ENCODE measurements around the gene ASTN1. TPM values are rescaled to one million over a fixed set of nuclear protein-coding genes. Genes with fewer than 3 reads are reported as not detected.
A peak's percentile ranks its signal among the peaks of the same experiment; 100 is the strongest.

The ASTN1 gene
- total and polyA plus RNA-seq, 9 of the 15 experiments (the other 6 are each of a cell fraction or from before 2014, with no cell fraction given) = 0.05 to 0.22 (median 0.18) TPM

GRCh38 chr1:176949033-176949662, 215.4 kb downstream of the ASTN1 start (continued):
- no peak for TF ChIP-seq ZNF609 (CRISPR knock-in tag; IDR thresholded peaks at IDR 0.05; ENCODE audit: borderline replicate concordance)
- no peak for TF ChIP-seq ZNF764 (CRISPR knock-in tag; IDR thresholded peaks at IDR 0.05; ENCODE audit: low read depth)
- TF ChIP-seq ATF2 (CRISPR knock-in tag; IDR thresholded peaks at IDR 0.05) = no peak
- TF ChIP-seq ZNF561 (CRISPR knock-in tag; conservative IDR thresholded peaks at IDR 0.05) = no peak
- TF ChIP-seq BMI1 (IDR thresholded peaks at IDR 0.05; ENCODE audit: low read length) = no peak
- TF ChIP-seq ZBTB34 (CRISPR knock-in tag; IDR thresholded peaks at IDR 0.05) = no peak
- TF ChIP-seq HCFC1 (IDR thresholded peaks at IDR 0.05; ENCODE audit: low read depth, low read length) = no peak
- TF ChIP-seq BRD4 (IDR thresholded peaks at IDR 0.05) = no peak
- no peak for TF ChIP-seq L3MBTL2 (IDR thresholded peaks at IDR 0.05)
- TF ChIP-seq SIN3B (IDR thresholded peaks at IDR 0.05; ENCODE audit: low read depth) = no peak
- no peak for TF ChIP-seq TBL1XR1 (IDR thresholded peaks at IDR 0.05; ENCODE audit: low read length in 2 of 2)
- no peak for TF ChIP-seq CREB5 (CRISPR knock-in tag; IDR thresholded peaks at IDR 0.05)
- peak in 1 of 3 experiments; percentile 23 for TF ChIP-seq YY1 (IDR thresholded peaks at IDR 0.05; ENCODE audit: borderline replicate concordance in 1 of 3, control insufficient read depth in 1 of 3, extremely low read depth in 1 of 3, insufficient read depth in 3 of 3, insufficient read length in 1 of 3, insufficient replicate concordance in 2 of 3, low read depth in 1 of 3, low read length in 2 of 3)
- TF ChIP-seq EP300 (IDR thresholded peaks at IDR 0.05; ENCODE audit: low read length) = no peak
- TF ChIP-seq ZBTB7A (IDR thresholded peaks at IDR 0.05; ENCODE audit: borderline replicate concordance, control insufficient read depth, low read depth, low read length) = peak; percentile 51; the same call in 1 of the 2 replicates

Data from K562 (cell line).